ENCODE measurements around the gene PNLIPRP3.

DNA sequence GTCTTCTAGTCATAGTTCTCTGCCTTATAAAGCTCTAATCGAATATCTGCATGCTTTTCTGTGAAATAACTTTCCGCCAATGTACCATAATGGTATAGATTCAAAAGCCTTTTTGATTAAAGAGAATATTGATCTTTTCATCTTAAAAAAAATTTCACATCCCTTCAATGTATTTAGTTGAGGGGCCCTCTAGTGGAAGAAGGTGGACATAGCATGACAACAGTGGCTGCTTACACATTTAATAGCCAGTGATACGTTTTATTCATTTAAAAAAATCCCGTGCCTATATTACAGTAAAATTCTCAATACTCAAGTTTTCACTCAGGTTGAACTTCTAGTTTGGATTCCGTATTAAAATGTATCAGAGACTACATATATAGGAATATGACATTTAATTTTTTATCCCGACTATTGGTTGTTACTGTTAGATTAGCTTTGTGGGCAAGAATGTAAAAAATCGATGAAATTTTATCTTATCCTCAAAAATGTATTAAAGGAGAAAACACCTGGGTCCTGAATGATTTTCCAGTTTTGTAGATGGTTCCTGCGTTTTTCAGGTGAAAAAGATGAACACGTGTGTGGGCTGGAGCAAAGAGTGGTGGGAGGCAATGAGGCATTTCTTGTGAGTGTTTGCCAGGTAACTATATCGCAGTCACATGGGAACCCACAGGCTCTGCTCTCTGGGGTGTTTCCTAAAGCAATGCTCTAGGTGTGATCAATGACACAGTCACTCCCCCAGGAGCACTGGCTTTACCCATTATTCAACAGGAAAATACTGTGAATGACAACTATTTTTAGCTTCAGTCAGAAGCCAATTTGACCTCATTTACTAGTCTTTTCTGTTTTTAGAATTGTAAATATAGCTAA, 94.0 kb downstream of the PNLIPRP3 start:
- TF ChIP-seq, protein P1, sequence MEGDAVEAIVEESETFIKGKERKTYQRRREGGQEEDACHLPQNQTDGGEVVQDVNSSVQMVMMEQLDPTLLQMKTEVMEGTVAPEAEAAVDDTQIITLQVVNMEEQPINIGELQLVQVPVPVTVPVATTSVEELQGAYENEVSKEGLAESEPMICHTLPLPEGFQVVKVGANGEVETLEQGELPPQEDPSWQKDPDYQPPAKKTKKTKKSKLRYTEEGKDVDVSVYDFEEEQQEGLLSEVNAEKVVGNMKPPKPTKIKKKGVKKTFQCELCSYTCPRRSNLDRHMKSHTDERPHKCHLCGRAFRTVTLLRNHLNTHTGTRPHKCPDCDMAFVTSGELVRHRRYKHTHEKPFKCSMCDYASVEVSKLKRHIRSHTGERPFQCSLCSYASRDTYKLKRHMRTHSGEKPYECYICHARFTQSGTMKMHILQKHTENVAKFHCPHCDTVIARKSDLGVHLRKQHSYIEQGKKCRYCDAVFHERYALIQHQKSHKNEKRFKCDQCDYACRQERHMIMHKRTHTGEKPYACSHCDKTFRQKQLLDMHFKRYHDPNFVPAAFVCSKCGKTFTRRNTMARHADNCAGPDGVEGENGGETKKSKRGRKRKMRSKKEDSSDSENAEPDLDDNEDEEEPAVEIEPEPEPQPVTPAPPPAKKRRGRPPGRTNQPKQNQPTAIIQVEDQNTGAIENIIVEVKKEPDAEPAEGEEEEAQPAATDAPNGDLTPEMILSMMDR (IDR thresholded peaks at IDR 0.05), result peak; percentile 51 to 88 (median 85)
- no peak for TF ChIP-seq POLR2A (IDR thresholded peaks at IDR 0.05)
